NCI-H1417 (cell line): Measurements from ENCODE around the gene DLGAP1.

Experiments
- DNase-seq, 3 experiments: peaks; one replicate each; lab custom pipeline; 2025; lab: John Stamatoyannopoulos, UW

The DLGAP1 gene

GRCh38 chr18:3993941-3994687 lies 461.0 kb downstream of the DLGAP1 start:
- peak; percentile 23 to 74 (median 67) for DNase-seq

- DNase-seq = no peak
Measured at GRCh38 chr18:3985664-3986063, 469.4 kb downstream of the DLGAP1 start.

- peak in 1 of 3 experiments; percentile 9 for DNase-seq
Measured at GRCh38 chr18:3985020-3985419, 470.1 kb downstream of the DLGAP1 start.

GRCh38 chr18:3984163-3984757 lies 470.8 kb downstream of the DLGAP1 start:
- DNase-seq = no peak

- DNase-seq = peak in 2 of 3 experiments; percentile 62 to 74
Measured at GRCh38 chr18:3983351-3983969, 471.6 kb downstream of the DLGAP1 start.

GRCh38 chr18:3982541-3982940 lies 472.6 kb downstream of the DLGAP1 start:
- DNase-seq = no peak

GRCh38 chr18:3979024-3979423 lies 476.1 kb downstream of the DLGAP1 start:
- DNase-seq = no peak

GRCh38 chr18:3973191-3973850 lies 481.8 kb downstream of the DLGAP1 start:
- DNase-seq = no peak

GRCh38 chr18:3972291-3972930 lies 482.7 kb downstream of the DLGAP1 start:
- DNase-seq = no peak

GRCh38 chr18:3970929-3971328 lies 484.2 kb downstream of the DLGAP1 start:
- DNase-seq = no peak

- DNase-seq = peak in 1 of 3 experiments; percentile 11
Measured at GRCh38 chr18:3967359-3968180, 487.5 kb downstream of the DLGAP1 start.

- DNase-seq = no peak
Measured at GRCh38 chr18:3966642-3967358, 488.3 kb downstream of the DLGAP1 start.

- no peak for DNase-seq
Measured at GRCh38 chr18:3966246-3966641, 488.9 kb downstream of the DLGAP1 start.

- no peak for DNase-seq
Measured at GRCh38 chr18:3960977-3961376, 494.1 kb downstream of the DLGAP1 start.

- DNase-seq = no peak
Measured at GRCh38 chr18:3960142-3960541, 495.0 kb downstream of the DLGAP1 start.

- DNase-seq = no peak
Measured at GRCh38 chr18:3952031-3952430, 503.1 kb downstream of the DLGAP1 start.

GRCh38 chr18:3950668-3951404 lies 504.3 kb downstream of the DLGAP1 start:
- no peak for DNase-seq

GRCh38 chr18:3948958-3949357 lies 506.1 kb downstream of the DLGAP1 start:
- no peak for DNase-seq

GRCh38 chr18:3947383-3947782 lies 507.7 kb downstream of the DLGAP1 start:
- DNase-seq = no peak

- no peak for DNase-seq
Measured at GRCh38 chr18:3935305-3935704, 519.8 kb downstream of the DLGAP1 start.
